IPS DF 19.7 (cell line): ENCODE data around the gene COA5.

Experiments used
- DNase-seq: peaks from one replicate; pipeline ENCODE4 v3.0.0-alpha.2; 2013; ENCODE audit warnings: low read depth, low spot score

Gene COA5, protein sequence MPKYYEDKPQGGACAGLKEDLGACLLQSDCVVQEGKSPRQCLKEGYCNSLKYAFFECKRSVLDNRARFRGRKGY

DNA sequence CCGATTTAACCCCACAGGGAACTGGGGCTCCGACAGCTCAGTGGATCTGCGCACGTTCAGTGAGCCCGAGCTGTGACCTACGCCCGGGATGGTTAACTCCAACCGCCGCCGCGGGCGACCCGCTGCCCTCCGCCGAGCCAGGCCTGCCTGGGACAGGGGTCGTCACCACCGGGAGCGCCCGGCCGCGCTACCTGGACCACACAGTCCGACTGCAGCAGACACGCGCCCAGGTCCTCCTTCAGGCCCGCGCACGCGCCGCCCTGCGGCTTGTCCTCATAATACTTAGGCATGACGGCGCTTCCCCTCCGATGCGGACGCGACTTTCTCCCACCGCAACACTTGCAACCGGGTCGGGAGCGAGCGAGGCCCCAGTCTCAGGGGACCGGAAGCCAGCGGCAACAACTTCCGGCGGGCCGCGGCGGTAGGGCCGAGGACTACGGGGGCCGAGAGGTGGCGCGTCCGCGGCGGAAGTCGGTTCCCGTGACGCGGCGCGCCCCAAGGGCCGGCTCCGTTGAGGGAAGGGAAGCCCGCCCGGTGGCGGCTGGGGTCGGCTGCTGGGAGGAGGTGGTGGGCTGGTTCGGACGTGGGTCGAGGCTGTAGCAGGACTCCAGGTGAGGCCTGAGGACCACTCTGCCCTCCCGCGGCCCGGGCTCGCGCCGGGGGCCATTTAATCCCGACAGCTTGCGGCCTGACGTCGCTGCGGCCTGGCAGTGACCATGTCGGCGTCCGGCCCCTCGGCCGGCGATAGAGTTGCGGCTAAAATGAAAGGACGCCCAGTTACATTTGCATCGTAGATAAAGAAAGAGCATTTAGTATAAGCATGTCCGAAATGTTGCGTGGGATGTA lies at the start of gene COA5, which contains the start of gene UNC50:
Gene COA5, minus strand, starts transcription at position 397 of the 846 bp plus-strand sequence. Its CDS starts 107 bp downstream, at position 290.
Gene UNC50, plus strand, starts transcription at position 474 of the 846 bp plus-strand sequence. CDS start 1,171 bp downstream, outside the sequence.
- DNase-seq = peak; percentile 40

GRCh38 chr2:98656800-98657199 lies 48.5 kb upstream of the COA5 start:
- no peak for DNase-seq

- DNase-seq = no peak
Measured at GRCh38 chr2:98654699-98655495, 46.6 kb upstream of the COA5 start.

DNA sequence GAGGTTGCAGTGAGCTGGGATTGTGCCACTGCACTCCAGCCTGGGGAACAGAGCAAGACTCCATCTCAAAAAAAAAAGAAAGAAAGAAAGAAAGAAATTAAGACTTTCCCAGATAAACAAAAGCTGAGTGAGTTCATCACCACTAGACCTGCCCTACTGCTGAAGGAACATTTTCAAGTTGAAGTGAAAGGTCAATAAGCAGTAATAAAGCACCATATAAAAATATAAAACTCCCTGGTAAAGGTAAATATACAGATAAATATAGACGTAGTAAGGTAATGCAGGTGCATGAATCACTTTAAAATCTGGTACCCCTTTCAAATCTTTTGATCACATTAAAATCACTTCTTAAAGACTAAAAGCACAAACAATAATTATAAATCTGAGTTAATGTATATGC lies 42.7 kb upstream of the COA5 start:
- no peak for DNase-seq

DNA sequence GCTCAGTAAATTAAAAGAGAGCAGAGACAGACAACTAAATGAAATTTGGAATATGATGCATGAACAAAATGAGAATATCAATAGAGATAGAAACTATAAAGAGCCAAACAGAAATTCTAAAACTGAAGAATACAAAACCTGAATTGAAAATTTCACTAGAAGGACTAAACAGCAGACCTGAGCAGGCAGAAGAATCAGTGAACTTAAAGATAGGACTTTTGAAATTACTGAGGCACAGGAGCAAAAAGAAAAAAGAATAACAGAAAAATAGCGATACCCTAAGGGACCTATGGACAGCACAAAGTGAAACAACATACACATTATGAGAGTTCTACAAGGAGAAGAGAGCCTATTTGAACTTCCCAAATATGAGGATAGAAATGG lies 41.7 kb upstream of the COA5 start:
- no peak for DNase-seq

DNA sequence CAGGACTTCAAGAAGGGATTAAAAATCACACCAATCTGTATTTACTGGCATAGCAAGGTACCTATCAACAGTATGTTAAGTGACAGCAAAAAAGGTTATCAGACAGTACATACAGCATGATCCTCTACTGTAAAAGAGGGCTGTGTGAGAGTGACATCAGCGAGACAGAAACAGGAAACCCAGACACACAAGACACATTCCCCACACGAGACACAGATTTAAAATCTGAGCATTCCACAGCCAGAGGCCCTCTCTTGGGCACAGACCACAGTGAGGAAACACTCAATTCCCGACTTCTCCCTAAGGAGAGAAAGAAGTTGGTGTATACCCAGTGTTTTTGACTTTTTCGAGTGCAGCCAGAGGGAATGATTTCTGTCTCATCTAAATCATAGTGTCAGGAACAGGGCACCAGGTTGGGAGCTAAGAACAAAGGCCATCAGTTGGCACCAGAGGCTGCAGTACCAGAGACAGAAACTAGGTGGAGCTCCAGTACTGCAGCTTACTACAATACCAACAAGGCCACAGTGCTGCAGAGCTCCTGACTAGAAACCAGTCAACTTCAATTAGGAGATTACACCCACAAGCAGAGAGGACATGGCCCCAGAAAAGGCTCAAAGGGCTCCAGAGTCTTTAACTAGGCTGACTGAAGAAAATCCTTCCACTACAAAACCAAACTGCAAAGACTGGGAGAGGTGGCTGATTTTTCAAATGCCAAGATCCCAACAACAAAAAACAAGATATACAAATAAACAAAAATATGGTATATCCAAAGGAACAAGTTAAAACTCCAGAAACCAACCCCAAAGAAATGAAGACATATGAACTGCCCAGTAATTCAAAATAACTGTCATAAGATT lies 41.1 kb upstream of the COA5 start:
- DNase-seq = peak; percentile 67

GRCh38 chr2:98648451-98648850 lies 40.1 kb upstream of the COA5 start:
- DNase-seq = no peak

- DNase-seq = no peak
Measured at GRCh38 chr2:98647636-98648035, 39.3 kb upstream of the COA5 start.

DNA sequence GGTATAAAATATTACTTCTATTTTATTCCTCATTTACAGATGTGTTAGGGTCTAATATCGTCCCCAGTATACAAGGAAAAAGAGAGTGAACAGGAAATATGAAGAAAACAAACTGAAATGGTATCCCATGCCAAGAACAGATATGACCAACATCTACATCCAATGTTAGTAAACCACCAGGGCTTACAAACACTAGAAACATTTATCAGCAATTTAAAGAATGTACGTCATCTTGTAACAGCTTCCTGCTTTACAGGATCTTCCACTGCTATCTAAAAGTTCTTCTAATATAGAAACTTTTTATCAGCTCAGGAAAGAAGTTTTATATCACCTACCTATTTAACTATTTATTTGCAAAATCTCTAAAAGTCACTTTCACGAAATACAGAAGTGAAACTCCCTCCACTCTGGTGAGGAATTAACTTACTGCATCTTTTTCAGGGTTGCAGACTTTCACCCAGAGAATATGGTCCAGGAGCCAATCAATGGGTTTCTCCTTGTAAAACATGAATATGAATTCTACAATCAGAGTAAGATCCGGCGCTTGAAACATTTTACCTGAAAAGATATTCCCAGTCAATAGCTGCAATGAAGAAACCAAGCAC lies 35.3 kb upstream of the COA5 start:
- no peak for DNase-seq

DNA sequence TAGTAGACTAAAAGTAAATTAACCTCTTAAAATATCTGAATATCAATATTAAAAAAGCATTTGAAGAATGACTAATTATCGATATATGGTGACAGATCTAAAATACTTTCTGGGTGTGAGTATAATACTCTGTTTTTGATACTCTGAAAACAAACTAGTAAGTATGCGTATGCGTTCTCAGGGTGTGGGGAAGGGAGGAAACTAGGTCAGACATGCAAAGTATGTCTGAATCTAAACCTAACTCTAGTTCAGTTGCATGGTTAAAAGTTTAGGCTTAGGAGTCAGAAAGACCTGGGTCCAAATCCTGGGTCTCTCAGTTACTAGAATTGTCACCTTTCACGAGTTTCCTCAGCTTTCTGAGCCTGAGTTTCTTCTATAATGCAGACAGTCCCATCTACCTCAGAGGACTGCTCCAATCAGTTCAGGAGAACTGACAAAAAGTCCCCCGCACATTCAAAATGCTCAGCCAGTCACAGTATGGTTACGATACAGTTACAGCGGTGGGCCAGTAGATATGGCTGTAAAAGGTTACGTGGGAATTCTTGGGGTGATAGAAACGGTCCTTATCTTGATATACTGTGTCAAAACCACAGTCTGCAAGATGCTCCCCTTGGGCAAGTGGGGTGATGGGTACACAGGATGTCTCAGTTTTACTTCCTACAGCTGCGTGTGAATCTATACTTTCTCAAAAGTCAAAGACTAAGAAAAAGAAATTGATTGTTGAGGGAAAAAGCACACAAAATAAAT lies 29.3 kb upstream of the COA5 start:
- no peak for DNase-seq

DNA sequence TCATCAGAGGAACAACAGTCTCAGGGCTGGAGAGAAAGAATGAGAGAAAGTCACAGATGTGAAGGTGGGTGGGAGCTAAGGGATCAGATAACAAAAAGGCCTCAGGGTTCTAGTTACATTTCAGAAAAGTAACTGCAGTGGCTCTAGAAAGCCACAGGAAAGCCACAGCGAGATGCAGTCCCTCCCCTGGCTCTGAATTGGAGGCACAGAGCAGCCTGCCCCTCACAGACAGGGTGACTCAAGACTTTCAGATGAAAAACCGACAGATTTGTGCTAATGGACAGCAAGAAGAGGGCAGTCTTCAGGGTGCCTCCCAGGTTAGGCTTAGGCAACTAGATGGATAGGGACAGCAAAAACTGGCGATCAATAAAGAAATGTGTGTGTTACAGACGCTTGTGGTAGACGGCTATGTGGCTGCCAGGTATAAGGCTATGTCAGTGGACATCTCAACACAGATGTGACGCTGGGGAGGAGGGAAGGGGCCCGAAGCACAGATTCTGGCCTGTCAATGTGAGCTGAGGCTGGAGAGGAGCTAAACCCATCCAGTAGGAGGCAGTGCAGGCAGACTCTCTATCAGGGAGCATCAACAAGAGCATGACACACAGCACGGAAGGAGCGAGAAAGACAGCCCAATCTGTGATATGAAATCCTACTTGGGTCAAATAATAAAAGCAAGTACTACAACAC lies 26.2 kb upstream of the COA5 start:
- DNase-seq = peak; percentile 42

GRCh38 chr2:98632351-98632750 lies 24.0 kb upstream of the COA5 start:
- no peak for DNase-seq

- DNase-seq = no peak
Measured at GRCh38 chr2:98623657-98624056, 15.3 kb upstream of the COA5 start.

DNA sequence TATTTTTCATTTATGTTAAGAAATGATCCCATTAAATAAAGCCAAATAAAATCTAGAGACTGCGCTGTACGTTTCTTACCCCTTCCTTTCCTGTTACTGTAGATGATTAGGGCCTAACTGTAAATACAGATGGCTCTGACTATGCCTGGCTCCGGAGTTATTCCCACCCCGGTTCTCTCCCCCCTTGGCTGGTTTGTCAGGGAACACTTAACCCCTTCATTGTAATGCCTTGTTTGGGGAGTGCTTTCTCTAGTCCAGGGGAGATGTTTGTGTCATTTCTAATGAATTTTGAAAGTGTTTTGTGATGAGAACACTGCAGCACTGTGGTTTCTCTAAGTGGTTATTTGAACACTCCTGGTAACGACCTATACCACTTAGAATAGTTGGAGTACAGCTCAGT lies 8.8 kb upstream of the COA5 start:
- DNase-seq = no peak

DNA sequence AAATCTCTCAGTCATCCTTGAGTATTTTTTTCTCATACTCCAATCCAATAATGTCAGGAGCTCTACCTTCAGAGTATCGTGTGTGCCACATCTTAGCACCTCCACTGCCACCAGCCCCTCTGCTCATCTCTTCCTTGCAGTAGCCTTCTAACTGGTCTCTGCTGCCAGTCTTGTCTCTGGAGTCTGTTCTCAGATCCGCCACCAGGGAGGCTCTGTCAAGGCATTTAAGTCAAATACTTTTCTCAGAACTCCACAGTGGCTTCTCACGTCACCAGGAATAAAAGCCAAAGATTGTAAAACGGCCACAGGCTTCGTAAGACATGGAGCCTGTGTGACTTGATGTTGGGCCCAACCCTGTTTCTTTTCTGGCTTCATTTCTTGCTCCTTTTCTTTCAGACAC lies 7.2 kb upstream of the COA5 start:
- no peak for DNase-seq

DNA sequence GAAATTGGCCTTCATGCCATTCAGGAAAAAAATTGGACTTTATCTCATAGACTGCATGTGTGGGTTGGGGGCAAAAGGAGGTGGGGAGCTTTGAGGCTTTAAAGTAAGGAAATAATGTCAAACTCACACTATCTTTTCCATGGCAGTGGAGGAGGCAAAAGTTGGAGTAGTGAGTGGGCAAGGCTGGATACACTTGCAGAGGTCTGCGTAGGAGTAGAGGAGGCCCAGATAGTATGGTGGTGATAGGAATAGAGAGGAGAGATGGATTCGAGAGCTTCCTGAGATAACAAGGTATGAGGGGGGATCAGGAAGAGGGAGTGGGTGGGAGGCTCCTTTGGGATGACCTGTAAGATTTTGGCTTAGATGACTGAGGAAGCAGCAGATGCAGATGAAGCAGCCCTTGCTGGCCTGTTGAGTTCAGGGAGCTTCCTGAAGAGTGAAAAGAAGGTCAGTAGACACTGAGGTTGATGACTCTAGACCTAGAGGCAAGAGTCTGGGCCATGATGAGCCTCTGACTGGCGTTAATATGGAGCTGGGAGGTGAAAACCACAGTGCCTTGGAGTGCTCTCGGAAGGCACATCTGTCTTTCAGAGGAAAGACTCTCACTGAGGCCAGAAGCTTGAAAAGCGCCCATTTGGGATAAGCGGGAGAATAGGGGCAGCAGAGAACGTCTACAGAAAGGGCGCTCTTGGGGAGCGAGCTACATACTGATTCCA lies 5.9 kb upstream of the COA5 start:
- no peak for DNase-seq

- no peak for DNase-seq
Measured at GRCh38 chr2:98608962-98609604, 771 bp upstream of the COA5 start.

- no peak for DNase-seq
Measured at GRCh38 chr2:98607741-98608115, 584 bp downstream of the COA5 start.

DNA sequence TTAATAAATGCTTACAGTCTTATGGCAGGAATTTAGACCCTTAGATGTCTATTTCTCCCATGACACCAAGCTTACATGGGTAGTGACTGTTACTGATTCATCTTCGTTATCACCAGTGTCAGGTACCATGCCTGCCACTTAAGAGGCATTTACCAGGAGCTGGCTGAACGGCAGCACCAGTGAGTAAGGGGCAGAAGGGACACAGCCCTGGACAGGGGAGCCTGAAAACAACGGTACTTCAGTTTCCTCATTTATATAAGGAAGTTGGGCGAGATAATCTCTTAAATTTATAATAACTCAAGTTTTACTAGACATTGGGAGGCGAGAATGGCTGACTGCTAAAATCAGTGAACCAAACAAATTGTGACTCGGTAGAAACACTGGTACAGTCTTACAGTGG lies 1.2 kb downstream of the COA5 start:
- no peak for DNase-seq
